GM12878 (cell line): Measurements from ENCODE around the gene POLD4. TPM values are rescaled to one million over a fixed set of nuclear protein-coding genes. Genes with fewer than 3 reads are reported as not detected.

Source experiments
- BCLAF1 ChIP-seq: fragments of 450-650 bp; IDR thresholded peaks from 2 replicates; pipeline ENCODE4 v1.6.1; 2017; ENCODE audit warnings: antibody characterized with exemption, mild to moderate bottlenecking, moderate library complexity
- BHLHE40 ChIP-seq, 2 experiments: fragments of 450-650 bp in 1 of 2; IDR thresholded peaks; 2 replicates each; pipeline ENCODE4 v1.6.1; 2011 to 2017; ENCODE audit warnings: low read depth in 2 of 2, borderline replicate concordance in 1 of 2, improper control_type of control experiment in 1 of 2, low read length in 1 of 2, mild to moderate bottlenecking in 1 of 2
- CHD4 ChIP-seq: fragments of 200-600 bp; sonication (generic); IDR thresholded peaks from 2 replicates; pipeline ENCODE4 v1.6.1; 2016; ENCODE audit warnings: mild to moderate bottlenecking
- EGR1 ChIP-seq, 2 experiments: IDR thresholded peaks; 1 replicate in 1 of 2; 2 replicates in 1 of 2; pipeline ENCODE4 v1.6.1; 2011 to 2012; ENCODE audit warnings: low read depth in 2 of 2, low read length in 2 of 2, borderline replicate concordance in 1 of 2, mild to moderate bottlenecking in 1 of 2, moderate library complexity in 1 of 2
- HDAC6 ChIP-seq: fragments of 200-600 bp; sonication (generic); IDR thresholded peaks from one replicate; pipeline ENCODE4 v1.8.0; 2017; ENCODE audit warnings: antibody characterized with exemption; ENCODE audit not compliant: unreplicated experiment
- IRF3 ChIP-seq: fragments of 450-650 bp; IDR thresholded peaks from 2 replicates; pipeline ENCODE4 v1.6.1; 2014; ENCODE audit warnings: mild to moderate bottlenecking
- MEF2A ChIP-seq: IDR thresholded peaks from 2 replicates; pipeline ENCODE4 v1.6.1; 2011; ENCODE audit warnings: low read depth, mild to moderate bottlenecking, low read length, moderate library complexity; ENCODE audit not compliant: insufficient read depth
- RAD21 ChIP-seq: IDR thresholded peaks from 2 replicates; pipeline ENCODE4 v1.6.1; 2011; ENCODE audit warnings: mild to moderate bottlenecking, low read depth, low read length, moderate library complexity; ENCODE audit not compliant: insufficient read depth
- RBBP5 ChIP-seq: fragments of 200-600 bp; sonication (generic); conservative IDR thresholded peaks from 2 replicates; pipeline ENCODE4 v1.6.1; 2016
- RELA ChIP-seq: fragments of 450-650 bp; IDR thresholded peaks from 2 replicates; pipeline ENCODE4 v1.8.0; 2014; ENCODE audit warnings: borderline replicate concordance; ENCODE audit not compliant: partially characterized antibody
- SMARCA5 ChIP-seq: fragments of 450-650 bp; IDR thresholded peaks from 2 replicates; pipeline ENCODE4 v1.6.1; 2017; ENCODE audit warnings: mild to moderate bottlenecking
- SMC3 ChIP-seq: IDR thresholded peaks from 2 replicates; pipeline ENCODE4 v1.6.1; 2011; ENCODE audit warnings: low read length, improper control_type of control experiment, borderline replicate concordance
- SRF ChIP-seq, 2 experiments: IDR thresholded peaks; 2 replicates each; pipeline ENCODE4 v1.6.1; 2011; ENCODE audit warnings: low read depth in 2 of 2, low read length in 2 of 2, mild to moderate bottlenecking in 1 of 2, moderate library complexity in 1 of 2
- TCF12 ChIP-seq: IDR thresholded peaks from 2 replicates; pipeline ENCODE4 v1.6.1; 2011; ENCODE audit warnings: low read depth, mild to moderate bottlenecking, low read length
- ZBTB11 ChIP-seq: fragments of 450-650 bp; formaldehyde crosslinking; IDR thresholded peaks from 2 replicates; pipeline ENCODE4 v1.5.0; 2022; ENCODE audit warnings: mild to moderate bottlenecking, missing genetic modification characterization
- polyA plus RNA-seq, 11 experiments: library from polyadenylated mRNA; depleted of rRNA in 4 of 11; unstranded in 6 of 11; stranded (reverse) in 5 of 11; fragments of >200 nt; fragmentation: Nextera tagmentation in 4 of 11; fragmentation: Illumina TruSeq in 1 of 11; extraction: Ambion mirVana in 4 of 11; extraction: Trizol in 1 of 11; gene quantifications; 1 replicate in 1 of 11; 2 replicates in 10 of 11; pipeline versions ENCODE4 v1.2.1 to v1.2.3, GENCODE V29; 2011 to 2016; ENCODE audit warnings: inconsistent platforms in 2 of 11, missing spikeins in 2 of 11, low read depth in 1 of 11
- total RNA-seq, 4 experiments: library from RNA; depleted of rRNA in 3 of 4; stranded (reverse); fragments of >200 nt in 3 of 4; fragmentation: Illumina TruSeq in 1 of 4; extraction: Trizol in 1 of 4; gene quantifications; 2 replicates each; pipeline versions ENCODE4 v1.2.1 to v1.2.3, GENCODE V29; 2013 to 2021

POLD4 gene
- total and polyA plus RNA-seq, 10 of the 15 experiments (the other 5 are each of a cell fraction or from before 2014, with no cell fraction given): 8.1 to 176 (median 88.1) TPM

DNA sequence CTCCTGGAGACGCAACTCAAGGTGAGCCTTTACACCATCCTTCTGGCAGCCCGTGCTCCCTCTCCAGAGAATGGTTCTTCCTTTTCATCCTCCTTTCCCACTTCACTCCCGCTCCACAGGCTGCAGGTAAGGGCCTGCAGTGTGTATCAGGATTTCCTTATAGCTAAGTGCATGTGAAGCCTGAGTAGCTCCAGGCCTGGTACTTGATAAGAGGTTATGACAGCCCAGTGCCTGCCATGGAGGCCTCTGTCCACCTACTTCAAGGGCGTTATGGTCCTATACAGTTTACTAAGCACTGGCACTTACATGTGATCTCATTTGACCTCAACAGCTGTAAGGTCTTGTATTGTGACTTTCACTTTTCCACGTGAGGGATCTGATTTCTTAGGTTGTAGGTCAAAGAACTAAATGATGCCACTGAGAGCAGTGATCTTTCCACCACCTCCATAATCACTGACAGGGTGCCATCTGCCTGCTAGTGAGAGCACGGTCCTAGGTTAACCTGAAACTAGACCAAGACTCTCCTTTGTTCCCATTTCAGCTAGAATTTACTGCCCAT, 32.0 kb downstream of the POLD4 start (continued):
- TF ChIP-seq IRF3 (no peak), SMC3 (no peak), BHLHE40 (IDR thresholded peaks at IDR 0.05; ENCODE audit: borderline replicate concordance in 1 of 2, low read depth in 2 of 2, low read length in 1 of 2) (peak in 1 of 2 experiments; percentile 31; a peak in 1 of 4 replicates), RELA (no peak), MEF2A (no peak), ZBTB11 (CRISPR knock-in tag) (no peak), EGR1 (IDR thresholded peaks at IDR 0.05; ENCODE audit: borderline replicate concordance in 1 of 2, low read depth in 2 of 2, low read length in 2 of 2) (no peak), SRF (IDR thresholded peaks at IDR 0.05; ENCODE audit: low read depth in 2 of 2, low read length in 2 of 2) (no peak), TCF12 (no peak), CHD4 (no peak), RBBP5 (no peak), RAD21 (no peak), BCLAF1 (no peak), HDAC6 (no peak), SMARCA5 (no peak)
